Stimulated activated CD4-positive, alpha-beta T cell treated with anti-CD3 and anti-CD28 coated beads, Interleukin-4, amount 100 ng/mL, for 24 hours (primary cell): ENCODE measurements around the gene PRKAG1.
"Not testable (repeated sequence)": the region's sequence is repeated elsewhere in the genome, so short reads cannot be mapped to it uniquely, and the experiment has no call there.

Experiments used
- DNase-seq: peaks from one replicate; pipeline ENCODE4 v3.0.0-alpha.2; 2020

Gene PRKAG1

DNA sequence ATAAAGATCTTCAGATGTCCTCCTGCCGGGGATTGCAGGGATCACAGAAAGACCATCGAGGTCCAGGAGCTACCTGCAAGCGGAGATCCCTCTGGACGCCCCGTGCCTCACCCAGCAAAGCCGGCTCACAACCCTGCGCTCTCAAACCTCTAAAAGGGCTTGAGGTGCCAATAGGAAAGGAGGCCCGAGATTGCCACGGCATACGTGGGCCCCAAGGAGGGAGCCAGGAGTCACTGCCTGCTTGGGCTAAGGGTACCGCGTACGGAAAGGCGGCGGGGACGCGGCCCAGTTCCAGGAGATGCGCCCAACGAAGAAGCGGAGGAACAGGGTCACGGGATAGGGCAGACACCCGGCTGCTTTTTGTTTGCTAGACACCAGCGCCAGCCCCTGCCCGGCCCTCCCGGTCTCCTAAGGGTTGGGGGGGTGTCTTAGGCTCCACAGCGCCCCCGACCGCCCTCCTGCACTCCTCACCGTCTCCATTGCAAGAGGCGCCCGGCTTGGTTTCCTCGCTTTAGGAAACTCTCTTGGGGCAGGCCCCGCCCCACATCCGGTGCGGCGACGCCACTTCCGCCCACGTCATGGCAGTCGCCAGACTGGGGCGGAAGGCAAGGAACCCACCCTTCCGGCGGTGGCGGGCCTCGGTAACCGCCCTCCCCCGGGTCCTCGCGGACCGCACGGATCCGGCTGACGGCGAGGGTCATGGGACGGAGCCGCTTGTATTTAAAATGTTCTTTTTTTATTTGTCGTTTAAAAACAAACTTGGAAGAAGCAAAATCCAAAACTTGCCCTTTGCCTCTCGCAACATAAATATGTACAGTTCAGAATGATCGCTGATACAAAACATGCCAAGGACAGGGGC, at the start of gene PRKAG1:
PRKAG1 (minus strand) TSS at position 516 of the 859 bp plus-strand sequence; CDS start at position 480, 36 bp downstream.
- peak; percentile 95 for DNase-seq

DNA sequence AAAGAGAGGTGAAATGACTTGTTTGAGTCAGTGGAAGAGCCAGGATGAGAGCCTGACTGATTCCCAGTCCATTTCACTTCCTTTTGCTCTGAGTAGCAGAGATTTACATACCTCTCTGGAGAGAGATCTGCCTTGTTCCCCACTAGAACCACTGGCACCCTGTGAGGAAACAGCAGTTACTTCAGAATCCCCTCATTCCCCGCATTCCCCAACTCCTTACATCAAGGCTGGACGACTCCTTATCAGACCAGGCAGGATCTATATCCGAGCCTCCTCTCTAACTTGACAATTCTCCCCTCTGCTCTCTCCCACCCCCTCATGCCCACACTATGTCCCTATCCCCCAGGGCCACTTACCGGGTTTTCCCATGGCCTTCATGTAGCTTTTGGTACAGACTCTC, 47.5 kb upstream of the PRKAG1 start:
- DNase-seq, result no peak

DNA sequence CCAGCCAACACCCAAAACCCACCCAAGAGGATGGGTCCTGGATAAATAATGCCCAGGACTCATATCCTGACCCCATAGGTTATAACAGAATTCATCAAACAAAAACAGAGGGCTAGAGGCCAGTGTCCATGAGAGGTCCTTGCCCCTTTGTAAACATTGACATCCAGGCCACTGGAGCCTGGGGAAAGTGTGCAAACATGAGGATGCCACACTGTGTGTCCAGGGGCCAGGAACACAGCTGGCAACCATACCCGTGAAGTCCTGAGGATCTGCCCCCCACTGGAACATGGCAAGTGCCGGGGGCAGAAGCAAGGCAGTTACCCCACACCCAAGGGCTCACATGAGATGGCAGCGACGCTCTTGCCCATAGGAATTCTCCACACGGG, 46.2 kb upstream of the PRKAG1 start:
- no peak for DNase-seq

DNA sequence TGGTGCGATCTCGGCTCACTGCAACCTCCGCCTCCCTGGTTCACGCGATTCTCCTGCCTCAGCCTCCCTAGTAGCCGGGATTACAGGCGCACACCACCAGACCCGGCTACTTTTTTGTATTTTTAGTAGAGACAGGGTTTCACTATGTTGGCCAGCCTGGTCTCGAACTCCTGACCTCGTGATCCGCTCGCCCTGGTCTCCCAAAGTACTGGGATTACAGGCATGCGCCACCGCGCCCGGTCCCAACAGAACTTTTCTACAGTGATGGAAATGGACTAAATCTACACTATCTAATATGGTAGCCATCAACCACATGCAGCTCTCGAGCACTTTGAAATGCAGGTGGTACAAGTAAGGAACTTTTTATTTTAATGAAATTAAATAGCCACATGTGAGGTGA, 43.3 kb upstream of the PRKAG1 start:
- DNase-seq, result not testable (repeated sequence)

DNA sequence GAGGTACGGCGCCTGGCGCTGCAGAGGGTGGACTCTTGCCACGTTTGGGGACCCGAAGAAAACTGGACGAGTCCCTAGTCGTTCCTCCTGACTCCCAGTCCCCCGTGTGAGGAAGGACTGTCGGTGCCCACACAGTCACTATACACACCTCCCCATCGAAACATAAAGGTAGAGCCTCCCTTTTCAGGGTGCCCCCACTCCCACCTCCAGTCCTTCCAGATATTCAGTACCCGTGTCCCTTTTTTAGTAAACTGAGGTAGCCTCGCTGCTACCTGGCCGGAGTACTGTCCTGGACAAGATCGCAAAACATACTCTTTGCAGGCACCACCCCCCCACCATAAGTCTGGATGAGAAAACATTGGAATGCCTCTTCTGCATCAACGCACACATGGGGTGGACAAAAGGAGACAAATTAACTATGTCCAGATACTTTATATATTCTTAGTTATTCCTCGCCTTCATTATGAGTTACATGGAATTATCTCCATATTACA, 42.6 kb upstream of the PRKAG1 start:
- no peak for DNase-seq

DNA sequence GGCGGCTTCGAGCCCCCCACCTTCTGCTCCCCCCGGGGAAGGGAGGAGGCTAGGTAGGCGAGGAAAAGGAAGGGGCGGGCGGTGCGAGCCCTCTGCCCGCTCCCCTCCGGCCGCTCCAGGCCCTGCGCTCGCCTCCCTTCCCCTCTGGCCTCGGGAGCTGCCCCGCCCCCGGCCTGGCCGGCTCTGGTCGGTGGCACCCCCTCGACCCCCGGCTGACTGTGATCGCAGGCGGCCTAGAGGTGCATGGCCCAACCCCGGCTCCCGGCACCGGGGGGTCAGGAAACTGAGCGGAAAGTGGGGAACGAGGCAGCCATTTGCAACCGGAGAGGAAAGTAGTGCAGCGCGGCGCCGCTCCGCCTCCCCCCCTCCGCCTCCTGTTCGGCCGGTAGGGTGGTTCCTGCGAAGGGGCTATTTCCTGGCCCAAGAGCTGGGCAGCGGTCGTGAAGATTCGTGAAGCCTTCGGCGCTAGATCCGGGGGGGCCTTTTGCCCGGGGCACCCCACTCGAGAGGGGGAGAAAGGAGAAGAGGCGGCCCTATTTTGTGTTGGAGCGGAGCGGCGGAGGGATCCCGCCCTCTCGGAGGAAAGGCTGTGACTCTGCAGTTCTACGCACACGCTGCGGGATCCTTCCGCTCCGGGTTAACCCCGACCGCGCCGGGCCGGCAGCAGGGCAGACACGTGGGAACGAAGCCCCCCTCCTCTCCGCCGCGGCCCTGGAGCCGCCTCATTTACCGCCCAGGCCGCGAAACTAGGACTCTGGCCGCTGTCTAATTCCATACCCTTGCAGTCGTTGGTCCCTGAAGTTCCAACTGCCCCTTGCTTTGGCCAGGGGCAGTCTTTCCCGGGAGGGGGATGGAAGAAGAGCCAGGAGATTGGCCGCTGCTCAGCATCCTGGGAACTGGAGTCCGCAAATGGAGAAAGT, 41.9 kb upstream of the PRKAG1 start, which contains the start of gene KMT2D:
KMT2D (minus strand) TSS at position 558 of the 920 bp plus-strand sequence. CDS start 5,470 bp downstream, outside the sequence.
- peak; percentile 90 for DNase-seq

DNA sequence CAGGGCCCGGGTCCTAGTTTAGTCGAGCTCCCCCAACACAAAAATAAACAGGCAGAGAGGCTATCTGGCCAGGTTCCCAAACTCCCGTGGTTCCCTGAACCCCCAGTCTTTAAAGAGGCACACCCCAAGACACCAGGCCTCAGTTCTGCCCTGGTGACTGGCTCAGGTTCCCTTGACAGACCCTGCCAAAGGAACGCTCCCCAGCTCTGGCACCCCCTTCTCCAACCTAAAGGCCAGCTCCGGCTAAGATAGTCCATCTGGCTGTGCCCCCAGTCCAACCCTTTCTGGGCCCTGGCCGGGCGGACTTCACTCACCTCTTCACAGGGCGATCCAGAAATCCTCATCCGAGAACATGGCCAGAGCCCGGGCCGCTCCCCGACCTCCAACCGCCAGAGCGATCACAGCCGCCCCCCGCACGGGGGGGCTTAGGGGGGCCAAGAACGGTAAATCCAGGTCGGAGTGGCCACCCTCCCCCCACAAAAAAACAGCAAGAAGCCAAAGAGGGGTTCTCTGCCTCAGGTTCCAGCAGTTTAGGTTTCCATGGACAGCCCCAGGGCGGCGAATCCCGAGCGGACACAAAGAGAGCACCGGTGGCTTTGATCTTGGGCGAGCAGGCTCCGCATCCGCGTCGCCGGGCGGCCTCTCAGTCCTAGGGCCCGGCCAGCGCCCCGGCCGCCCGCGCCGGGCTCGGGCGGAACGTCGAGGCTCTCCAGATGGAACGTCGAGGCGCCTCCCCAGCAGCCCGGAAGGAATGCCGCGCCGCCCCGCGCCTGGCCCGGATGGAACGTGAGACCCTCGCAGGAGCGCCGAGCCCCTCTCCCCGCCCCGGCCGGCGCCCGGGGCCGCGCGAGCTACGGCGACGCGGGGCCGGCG, 41.0 kb upstream of the PRKAG1 start:
- DNase-seq, result peak; percentile 14

DNA sequence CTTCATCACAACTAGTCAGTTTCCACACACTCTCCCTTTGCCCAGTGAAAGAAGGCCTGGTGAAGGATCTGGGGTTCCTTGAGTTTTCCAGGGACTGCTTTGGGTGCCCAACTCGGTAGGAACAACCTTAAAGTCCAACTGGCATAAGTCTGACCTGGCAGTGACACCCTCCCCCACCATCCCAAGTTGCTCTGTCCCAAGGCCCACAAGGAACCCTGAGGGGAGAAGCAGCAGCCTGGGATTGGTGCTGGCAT, 40.4 kb upstream of the PRKAG1 start:
- no peak for DNase-seq

DNA sequence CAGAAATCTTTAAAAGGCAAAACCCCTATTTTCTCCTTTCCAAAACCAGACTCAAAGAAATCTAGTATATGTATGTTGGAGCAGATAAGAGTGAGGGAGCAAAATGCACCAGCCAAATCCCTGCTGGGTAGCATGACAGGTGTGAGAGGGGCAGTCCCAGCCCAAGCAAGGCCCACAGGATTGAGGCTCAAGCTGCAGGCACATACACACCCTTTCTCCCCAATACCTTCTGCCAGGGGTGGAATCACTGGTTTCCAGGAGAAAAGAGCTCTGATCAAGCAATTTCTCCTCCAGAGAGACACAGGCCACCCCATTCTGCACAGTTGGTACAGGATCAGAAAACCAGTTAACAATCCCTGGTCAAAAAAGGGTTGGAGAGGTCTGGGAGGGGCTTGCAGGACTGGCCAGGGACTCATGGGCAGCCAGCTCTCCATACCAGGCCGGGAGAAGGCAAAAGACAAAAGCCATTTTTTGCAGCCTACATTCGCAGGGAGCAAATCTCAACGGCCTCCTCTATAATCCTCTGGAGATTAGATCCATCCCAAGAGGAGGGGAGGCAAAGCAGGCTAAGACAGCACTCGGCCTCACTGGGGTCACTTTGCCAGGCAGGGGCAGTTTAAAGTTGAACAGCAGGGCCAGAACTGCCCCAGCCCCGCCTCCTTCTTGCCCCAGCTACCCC, 39.9 kb upstream of the PRKAG1 start:
- DNase-seq, result no peak

DNA sequence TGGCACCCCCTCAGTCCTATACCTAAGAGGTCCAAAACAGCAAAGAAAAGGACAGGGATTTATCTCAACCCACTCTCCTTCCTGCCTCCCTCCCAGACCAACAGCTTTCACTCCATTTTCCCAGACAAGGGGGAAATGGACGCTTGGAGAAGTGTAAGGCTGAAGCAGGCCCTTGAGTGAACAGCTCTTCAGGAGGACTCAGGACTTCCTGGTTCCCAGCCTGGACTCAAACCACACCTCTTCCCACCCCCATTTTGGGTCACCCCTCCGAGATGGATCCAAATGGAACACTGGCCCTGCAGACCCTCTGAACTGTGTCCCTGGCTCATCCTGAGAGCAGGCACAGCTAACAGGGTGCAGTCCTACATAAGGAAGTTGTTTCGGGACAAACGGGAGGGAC, 39.3 kb upstream of the PRKAG1 start:
- no peak for DNase-seq

DNA sequence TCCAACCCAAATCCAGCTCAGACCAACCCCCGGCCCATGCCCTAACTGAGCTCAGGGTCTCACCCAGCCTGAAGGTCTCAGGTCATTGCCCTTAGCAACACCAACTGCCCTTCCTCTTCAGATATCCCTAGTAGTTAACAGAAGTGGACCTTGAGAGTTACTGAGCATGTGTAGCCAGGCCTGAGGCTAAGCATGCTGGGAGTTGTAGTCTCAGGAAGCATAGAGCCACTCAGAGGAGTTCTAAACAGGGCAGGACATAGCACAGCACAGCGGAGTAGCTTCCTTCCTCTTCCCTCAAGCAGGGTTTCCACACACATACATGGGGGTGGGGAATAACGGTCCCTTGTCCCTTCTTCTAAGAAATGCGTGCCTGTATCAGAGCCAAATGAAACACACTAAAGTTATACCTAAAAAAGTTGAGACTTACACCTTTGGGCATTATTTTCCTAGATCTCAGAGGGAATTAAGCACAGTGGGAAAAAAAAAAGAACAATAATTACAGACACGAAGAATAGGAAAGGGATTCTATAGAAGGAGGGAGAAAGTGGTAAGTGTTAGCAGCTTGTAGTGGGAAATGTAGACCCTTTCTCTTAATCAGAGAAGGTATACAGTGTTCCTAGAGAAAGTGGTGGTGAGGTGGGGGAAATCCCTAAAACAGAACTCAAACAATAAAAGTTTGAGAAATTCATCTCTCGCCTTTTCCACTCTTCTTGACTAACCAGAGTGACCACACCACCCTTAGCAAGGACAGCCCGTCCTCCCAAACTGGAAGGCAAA, 37.6 kb upstream of the PRKAG1 start:
- peak; percentile 61 for DNase-seq

DNA sequence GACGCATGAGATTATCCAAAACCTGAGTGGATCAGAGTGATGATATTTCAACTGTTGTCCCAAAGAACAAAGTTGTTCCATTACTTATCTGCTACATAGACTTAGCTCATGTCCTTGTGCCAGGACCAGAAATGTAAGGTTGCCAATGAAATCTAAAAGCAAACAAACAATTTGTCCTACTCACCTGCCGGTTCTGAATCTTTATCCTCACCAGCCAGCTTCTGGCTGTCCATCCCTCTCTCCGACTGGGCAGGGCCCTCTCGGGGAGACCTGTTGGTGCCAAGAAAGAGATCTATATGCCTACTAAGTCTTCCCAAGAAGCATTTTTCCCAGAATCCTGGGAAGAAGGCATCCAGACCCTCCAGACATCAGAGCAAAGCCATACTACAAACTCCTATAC, 36.5 kb upstream of the PRKAG1 start:
- DNase-seq, result no peak

DNA sequence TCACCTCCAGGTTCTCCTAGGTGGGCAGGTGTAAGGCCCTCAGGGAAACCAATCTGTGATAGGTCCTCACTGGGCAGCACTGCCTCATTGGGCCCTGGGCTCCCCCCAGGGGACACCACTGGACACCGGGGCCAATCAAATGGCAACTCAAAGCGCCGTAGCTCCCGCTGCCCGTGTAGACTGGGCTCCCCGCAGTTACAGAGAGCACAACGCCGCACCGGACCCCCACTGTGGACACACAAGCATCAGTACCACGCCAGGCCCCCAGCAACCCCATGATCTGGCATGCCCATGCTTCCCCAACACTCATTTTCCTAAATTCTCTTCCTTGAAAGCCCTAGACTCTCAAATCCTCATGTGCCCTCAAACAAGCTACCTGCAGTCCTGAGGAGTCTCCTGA, 35.9 kb upstream of the PRKAG1 start:
- DNase-seq, result no peak

DNA sequence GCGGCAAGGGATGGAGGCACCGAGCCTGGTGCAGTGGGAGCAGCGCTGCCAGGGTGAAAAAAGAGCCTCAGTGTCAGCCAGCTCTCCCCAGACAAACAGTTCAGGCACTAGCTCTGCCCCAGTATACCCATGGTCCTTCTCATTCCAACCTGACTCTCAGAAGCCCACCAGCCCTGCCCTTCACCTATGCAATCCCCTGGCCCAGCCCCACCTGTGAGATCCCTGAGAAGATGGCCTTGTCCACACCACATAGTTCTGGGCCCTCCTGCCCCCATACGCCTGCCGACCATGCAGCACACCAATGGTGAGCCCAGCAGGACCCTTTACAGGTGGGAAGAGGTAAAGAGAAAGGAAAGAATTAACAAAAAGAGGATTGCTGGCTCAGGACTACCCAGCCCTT, 35.5 kb upstream of the PRKAG1 start:
- DNase-seq, result no peak

DNA sequence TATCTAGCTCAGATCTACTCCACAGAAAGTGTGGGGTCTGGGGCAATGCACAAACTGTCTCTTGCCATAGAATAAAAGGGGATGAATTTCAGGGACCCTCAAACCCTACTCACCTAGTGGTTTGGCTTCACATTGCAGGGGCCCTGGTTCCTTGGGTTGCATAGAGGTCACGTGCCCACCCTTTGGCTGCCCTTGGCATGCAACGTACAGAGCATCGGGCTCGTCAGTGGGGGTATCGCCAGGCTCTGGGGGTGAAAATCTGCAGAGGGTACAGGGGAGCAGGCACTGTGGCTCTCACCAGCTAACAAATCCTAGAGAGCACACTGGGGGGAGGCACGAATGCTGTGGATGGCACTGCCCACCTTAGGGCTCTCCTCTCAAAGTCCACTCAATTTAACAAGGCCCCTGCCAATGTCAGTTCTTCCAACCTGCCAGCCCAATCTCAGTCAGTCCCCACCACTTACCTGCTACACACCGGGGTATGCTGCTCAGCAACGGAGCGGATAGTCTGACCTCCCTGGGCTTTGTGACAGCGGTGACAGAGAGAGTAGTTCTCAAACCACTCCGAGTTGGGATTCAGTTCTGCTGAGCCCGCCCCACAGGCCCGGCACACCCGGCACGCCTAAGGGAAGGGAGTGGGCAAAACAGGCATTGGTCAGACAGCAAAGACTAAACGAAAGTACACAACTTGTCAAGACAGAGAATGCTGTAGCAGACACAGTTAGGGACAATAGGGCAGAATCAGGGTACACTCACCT, 34.1 kb upstream of the PRKAG1 start:
- no peak for DNase-seq

DNA sequence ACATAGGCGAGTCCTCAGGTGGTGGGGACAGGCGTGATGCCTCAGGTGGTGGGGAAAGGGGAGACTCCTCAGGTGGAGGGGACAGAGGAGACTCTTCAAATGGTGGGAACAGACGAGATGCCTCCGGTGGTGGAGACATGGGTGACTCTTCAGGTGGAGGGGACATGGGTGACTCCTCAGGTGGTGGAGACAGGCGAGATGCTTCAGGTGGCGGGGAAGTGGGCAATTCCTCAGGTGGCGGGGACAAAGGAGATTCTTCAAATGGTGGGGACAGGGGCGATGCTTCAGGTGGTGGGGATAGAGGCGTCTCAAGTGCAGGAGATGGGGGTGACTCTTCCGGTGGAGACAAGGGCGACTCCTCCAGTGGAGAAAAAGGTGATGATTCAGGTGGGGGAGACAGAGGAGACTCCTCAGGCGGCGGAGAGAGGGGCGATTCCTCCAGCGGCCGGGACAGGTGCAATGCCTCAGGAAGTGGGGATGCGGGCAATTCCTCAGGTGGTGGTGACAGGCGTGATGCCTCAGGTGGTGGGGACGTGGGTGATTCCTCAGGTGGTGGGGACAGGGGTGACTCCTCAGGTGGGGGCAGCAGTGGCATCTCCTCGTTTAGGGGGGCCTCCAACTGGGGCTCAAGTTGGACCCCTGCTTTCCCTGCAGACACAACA, 33.3 kb upstream of the PRKAG1 start:
- DNase-seq, result no peak

DNA sequence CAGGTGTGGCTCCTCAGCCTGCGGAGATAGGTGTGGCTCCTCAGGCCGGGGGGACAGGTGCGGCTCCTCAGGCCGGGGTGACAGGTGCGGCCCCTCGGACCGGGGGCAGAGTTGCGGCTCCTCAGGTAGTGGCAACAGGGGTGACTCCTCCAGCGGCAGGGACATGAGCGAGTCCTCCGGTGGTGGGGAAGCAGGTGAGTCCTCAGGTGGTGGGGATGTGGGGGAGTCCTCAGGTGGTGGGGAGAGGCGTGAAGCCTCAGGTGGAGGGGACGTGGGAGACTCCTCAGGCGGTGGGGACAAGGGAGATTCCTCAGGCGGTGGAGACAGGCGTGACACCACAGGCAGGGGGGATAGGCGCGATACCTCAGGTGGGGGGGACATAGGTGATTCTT, 32.8 kb upstream of the PRKAG1 start:
- DNase-seq, result no peak

DNA sequence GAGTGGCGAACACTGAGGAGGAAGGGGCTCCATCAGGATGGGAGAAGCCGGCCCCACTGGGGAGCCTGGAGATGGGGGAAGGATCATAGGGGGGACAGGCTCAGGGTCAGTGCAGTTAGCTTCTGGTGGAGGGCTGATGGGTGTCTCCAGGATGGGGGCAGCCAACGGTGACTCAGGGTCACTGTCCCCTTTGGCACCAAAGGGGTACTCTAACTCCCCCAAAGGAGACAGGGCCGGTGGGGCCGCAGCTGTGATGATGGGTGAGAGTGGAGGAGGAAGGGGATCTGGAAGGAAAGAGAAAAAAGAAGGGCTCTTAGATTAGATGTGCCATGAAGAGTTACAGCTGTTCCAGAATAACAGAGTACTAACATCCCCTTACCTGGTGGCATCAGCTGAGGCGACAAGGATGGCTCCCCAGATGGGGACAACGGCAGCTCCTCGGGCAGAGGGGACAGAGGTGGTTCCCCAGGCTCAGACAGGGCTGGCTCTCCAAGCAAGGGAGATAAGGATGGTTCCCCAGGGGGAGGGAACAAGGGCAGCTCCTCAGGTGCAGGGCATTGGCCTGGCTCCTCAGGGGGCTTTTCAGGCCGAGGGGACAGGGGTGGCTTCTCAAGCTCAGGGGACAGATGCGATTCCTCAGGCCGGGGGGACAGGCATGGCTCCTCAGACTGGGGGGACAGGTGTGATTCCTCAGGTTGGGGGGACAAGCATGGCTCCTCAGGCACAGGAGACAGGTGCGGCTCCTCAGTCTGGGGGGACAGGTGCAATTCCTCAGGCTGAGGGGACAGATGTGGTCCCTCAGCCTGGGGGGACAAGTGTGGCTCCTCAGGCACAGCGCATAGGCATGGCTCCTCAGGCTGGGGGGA, 32.2 kb upstream of the PRKAG1 start:
- DNase-seq, result no peak
